Erythroblast (primary cell): ENCODE data around the gene SALL4.
"Not testable (repeated sequence)": the region's sequence is repeated elsewhere in the genome, so short reads cannot be mapped to it uniquely, and the experiment has no call there.

Experiments used
- DNase-seq, 2 experiments: peaks; one replicate each; lab custom pipeline; 2025; lab: John Stamatoyannopoulos, UW
- GATA1 ChIP-seq: IDR thresholded peaks from 2 replicates; pipeline ENCODE4 v1.6.1; 2011; ENCODE audit warnings: low read depth, mild to moderate bottlenecking, control low read depth, low read length, moderate library complexity
- POLR2A ChIP-seq: IDR thresholded peaks from 2 replicates; pipeline ENCODE4 v1.6.1; 2011; ENCODE audit warnings: mild to moderate bottlenecking, low read length

The SALL4 gene

DNA sequence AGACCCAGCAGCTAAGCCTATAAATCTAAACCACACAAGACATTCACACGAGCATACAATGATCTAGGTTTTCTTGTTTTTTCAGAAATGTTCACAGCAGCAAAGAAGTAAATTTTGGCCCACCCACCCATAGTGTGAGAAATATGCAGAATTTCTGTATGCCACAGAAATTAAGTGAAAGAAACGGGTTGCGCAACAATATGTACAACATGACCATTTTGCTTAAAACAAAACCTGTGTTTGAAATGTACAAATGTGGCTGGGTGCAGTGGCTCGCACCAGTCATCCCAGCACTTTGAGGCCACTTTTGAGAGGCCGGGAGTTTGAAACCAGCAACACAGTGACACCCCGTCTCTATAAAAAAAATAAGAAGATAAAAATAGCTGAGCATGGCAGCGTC lies 9.4 kb downstream of the SALL4 start:
- DNase-seq, result no peak
- no peak for TF ChIP-seq GATA1
- TF ChIP-seq POLR2A, result no peak

- TF ChIP-seq POLR2A (no peak), GATA1 (no peak)
- DNase-seq, result no peak
Observed at GRCh38 chr20:51791626-51792025, 10.7 kb downstream of the SALL4 start.

DNA sequence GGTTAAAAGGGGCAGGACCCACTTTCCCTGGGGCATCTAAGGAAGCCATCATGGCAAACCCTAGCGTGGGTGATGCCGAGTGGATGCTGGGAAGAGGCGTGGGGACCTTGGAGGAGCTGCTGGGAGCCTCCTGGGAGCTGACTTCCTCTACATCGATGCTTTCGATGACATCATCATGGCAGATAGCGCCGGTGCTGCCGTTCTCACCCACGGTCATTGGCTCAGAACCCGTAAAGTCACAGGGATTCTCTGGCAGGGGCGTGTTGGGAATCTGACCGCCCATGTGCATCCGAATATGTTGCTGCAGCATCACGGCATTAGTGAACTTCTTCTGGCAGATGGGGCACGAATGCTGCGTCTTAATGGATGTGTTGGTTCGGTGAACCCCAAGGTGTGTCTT lies 12.1 kb downstream of the SALL4 start:
- no peak for DNase-seq
- TF ChIP-seq GATA1 (no peak), POLR2A (no peak)

GRCh38 chr20:51789434-51789833 lies 12.9 kb downstream of the SALL4 start:
- DNase-seq, result no peak
- TF ChIP-seq POLR2A, result no peak
- no peak for TF ChIP-seq GATA1

DNA sequence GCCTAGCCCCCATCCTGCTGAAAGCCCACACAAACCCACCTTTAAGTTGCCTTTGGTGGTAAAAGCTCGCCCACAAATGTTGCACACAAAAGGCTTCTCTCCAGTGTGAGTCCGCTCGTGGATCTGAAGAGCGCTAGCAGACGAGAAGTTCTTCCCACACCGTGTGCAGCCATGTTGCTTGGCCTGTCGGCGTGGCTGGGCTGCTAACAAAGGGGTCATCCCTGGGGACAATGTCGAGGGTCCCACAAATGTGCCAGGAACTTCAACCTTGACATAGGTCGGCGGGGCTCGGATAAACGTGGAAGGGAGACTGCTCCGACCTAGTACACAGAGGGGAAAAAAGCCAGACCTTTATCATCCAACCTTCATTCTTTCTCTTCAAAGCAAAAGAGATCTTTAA lies 13.5 kb downstream of the SALL4 start:
- no peak for TF ChIP-seq GATA1
- TF ChIP-seq POLR2A, result no peak
- no peak for DNase-seq

- no peak for DNase-seq
- TF ChIP-seq POLR2A, result no peak
- no peak for TF ChIP-seq GATA1
Observed at GRCh38 chr20:51784299-51784698, 18.0 kb downstream of the SALL4 start.

DNA sequence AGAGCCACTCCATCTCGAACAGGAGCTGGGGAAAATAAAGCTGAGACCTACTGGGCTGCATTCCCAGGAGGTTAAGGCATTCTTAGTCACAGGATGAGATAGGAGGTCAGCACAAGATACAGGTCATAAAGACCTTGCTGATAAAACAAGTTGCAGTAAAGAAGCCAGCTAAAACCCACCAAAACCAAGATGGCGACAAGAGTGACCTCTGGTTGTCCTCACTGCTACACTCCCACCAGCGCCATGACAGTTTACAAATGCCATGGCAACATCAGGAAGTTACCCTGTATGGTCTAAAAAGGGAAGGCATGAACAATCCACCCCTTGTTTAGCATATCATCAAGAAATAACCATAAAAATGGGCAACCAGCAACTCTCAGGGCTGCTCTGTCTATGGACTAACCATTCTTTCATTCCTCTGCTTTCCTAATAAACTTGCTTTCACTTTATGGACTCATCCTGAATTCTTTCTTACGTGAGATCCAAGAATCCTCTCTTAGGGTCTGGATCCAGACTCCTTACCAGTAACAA lies 24.0 kb downstream of the SALL4 start:
- not testable (repeated sequence) for DNase-seq

- no peak for TF ChIP-seq GATA1
- no peak for TF ChIP-seq POLR2A
- DNase-seq, result no peak
Observed at GRCh38 chr20:51775241-51775640, 27.1 kb downstream of the SALL4 start.

DNA sequence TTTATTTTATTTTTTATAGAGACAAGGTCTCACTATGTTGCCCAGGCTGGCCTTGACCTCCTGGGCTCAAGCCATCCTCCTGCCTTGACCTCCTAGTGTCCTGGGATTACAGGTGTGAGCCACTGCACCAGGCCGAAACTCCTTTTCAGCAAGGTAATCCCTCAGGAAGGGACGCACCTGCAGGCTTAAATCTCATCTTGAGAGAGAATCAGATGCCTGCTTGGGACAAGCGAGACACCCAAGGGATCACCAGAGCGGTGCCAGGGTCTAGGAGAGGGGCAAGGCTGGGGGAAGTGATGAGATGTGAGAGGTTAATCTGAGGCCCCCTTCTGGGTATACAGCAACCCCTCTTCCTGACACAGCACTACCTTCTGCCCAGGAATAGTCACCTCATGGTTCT lies 30.1 kb downstream of the SALL4 start:
- TF ChIP-seq GATA1, result no peak
- no peak for DNase-seq

- no peak for DNase-seq
- TF ChIP-seq POLR2A (no peak), GATA1 (no peak)
Observed at GRCh38 chr20:51769976-51770615, 32.2 kb downstream of the SALL4 start.

GRCh38 chr20:51768759-51769517 lies 33.4 kb downstream of the SALL4 start:
- DNase-seq, result no peak
- TF ChIP-seq GATA1 (no peak), POLR2A (no peak)

- peak; percentile 21 to 23 for DNase-seq
Observed at GRCh38 chr20:51767867-51768758, 34.2 kb downstream of the SALL4 start, which contains the start of gene ATP9A. Gene ATP9A, minus strand, starts transcription at chr20:51768390. Its CDS starts 21 bp downstream, at chr20:51768369.

GRCh38 chr20:51766994-51767866 lies 35.1 kb downstream of the SALL4 start:
- TF ChIP-seq GATA1 (no peak), POLR2A (no peak)
- peak; percentile 36 to 51 for DNase-seq

More at GRCh38 chr20:51767867-51768758, 34.2 kb downstream of the SALL4 start, which contains the start of gene ATP9A:
- TF ChIP-seq POLR2A (no peak), GATA1 (no peak)

GRCh38 chr20:51765381-51765780 lies 36.9 kb downstream of the SALL4 start:
- not testable (repeated sequence) for DNase-seq
